GM15510 (cell line): ENCODE measurements around the gene PTER.

ENCODE experiments used
- POLR2A ChIP-seq: IDR thresholded peaks from 3 replicates; pipeline ENCODE4 v1.6.1; 2011; ENCODE audit warnings: borderline replicate concordance; ENCODE audit not compliant: insufficient read length; ENCODE audit errors: extremely low read depth

The PTER gene

GRCh38 chr10:16445770-16446469 lies 9.1 kb downstream of the PTER start:
- TF ChIP-seq POLR2A, result no peak

GRCh38 chr10:16449454-16449853 lies 12.6 kb downstream of the PTER start:
- TF ChIP-seq POLR2A, result no peak

- no peak for TF ChIP-seq POLR2A
These were observed 21.6 kb downstream of the PTER start for GRCh38 chr10:16458166-16458955.

GRCh38 chr10:16459423-16459939 lies 22.7 kb downstream of the PTER start:
- TF ChIP-seq POLR2A, result no peak

- no peak for TF ChIP-seq POLR2A
These were observed 29.2 kb downstream of the PTER start for GRCh38 chr10:16466001-16466400.

- TF ChIP-seq POLR2A, result no peak
These were observed 33.9 kb downstream of the PTER start for GRCh38 chr10:16470747-16471146.

GRCh38 chr10:16472828-16473227 lies 36.0 kb downstream of the PTER start:
- no peak for TF ChIP-seq POLR2A

GRCh38 chr10:16477757-16478156 lies 40.9 kb downstream of the PTER start:
- no peak for TF ChIP-seq POLR2A

GRCh38 chr10:16478801-16479200 lies 42.0 kb downstream of the PTER start:
- TF ChIP-seq POLR2A, result no peak

- no peak for TF ChIP-seq POLR2A
These were observed 44.4 kb downstream of the PTER start for GRCh38 chr10:16481052-16481728.

- no peak for TF ChIP-seq POLR2A
These were observed 46.6 kb downstream of the PTER start for GRCh38 chr10:16483241-16483917.

- TF ChIP-seq POLR2A, result no peak
These were observed 53.7 kb downstream of the PTER start for GRCh38 chr10:16490511-16490910.

GRCh38 chr10:16491933-16492332 lies 55.1 kb downstream of the PTER start:
- TF ChIP-seq POLR2A, result no peak

GRCh38 chr10:16493884-16494536 lies 57.2 kb downstream of the PTER start:
- TF ChIP-seq POLR2A, result no peak
